Mesodermal cell (in vitro differentiated cells): ENCODE measurements around the gene SND1.

Experiments used
- H3K27ac ChIP-seq: 2 replicates; pipeline ENCODE4 v1.7.0; 2013; ENCODE audit warnings: mild to moderate bottlenecking, low read depth, low read length, moderate library complexity; ENCODE audit not compliant: severe bottlenecking
- H3K36me3 ChIP-seq: 2 replicates; pipeline ENCODE4 v1.7.1; 2013; ENCODE audit warnings: mild to moderate bottlenecking, low read length, moderate library complexity; ENCODE audit not compliant: control insufficient read depth, insufficient read depth
- H3K4me1 ChIP-seq: one replicate; pipeline ENCODE4 v1.7.1; 2013; ENCODE audit warnings: mild to moderate bottlenecking, low read length; ENCODE audit not compliant: insufficient read depth, control insufficient read depth, poor library complexity, severe bottlenecking
- H3K4me3 ChIP-seq: 2 replicates; pipeline ENCODE4 v1.7.0; 2013; ENCODE audit warnings: low read length, control low read depth, mild to moderate bottlenecking; ENCODE audit not compliant: insufficient read depth, poor library complexity, severe bottlenecking; ENCODE audit errors: extremely low read depth
- H3K9me3 ChIP-seq: 2 replicates; pipeline ENCODE4 v1.7.1; 2013; ENCODE audit warnings: mild to moderate bottlenecking, low read length, moderate library complexity; ENCODE audit not compliant: control insufficient read depth
- WGBS, 2 experiments: methylation state at CpG; one replicate each; pipeline ENCODE4 v1.1.5; 2013; ENCODE audit warnings: missing lambda C conversion rate in 2 of 2; ENCODE audit not compliant: insufficient coverage in 2 of 2; 5-methylcytosine and 5-hydroxymethylcytosine counted together

SND1 gene

DNA sequence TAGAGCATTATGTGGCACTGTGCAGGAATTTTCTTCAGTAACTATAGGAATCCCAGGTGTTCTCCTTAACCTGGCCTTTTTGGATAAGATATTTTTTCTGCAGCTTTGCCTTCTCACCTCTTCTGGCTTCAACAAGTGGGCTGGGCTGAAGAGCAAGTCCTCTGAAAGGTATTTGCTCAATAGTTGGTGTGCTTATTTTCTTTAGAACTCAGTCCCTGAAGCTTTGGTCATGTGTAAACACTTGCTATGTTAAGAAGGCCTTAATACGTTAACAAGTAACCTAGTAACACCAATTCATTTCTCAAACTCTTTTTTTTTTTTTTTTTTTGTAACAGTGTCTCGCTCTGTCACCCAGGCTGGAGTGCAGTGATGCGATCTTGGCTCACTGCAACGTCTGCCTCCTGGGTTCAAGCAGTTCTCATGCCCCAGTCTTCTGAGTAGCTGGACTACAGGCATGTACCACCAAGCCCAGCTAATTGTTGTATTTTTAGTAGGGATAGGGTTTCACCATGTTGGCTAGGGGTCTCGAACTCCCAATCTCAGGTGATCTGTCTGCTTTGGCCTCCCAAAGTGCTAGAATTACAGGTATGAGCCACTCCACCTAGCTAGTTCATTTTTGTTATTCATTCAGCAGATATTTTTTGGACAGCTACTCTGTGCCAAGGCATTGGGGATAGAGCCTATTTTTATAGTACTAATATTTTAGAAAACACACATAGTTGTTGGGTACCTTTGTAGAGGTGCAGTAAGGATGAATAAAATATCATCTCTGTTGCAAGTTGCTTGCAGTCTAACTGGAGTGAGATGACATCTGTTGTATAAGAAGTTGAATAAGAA lies 164.6 kb downstream of the SND1 start:
- WGBS, 2 experiments = 62 to 83% methylated on average over 1 to 2 of the region's 5 CpGs
- Histone ChIP-seq H3K36me3 (peaks cover 12% of the 10 kb centered on the region), H3K9me3 (no peaks in the 10 kb centered on the region), H3K4me1 (peaks cover 31% of the 10 kb centered on the region), H3K4me3 (no peak overlapping the region), H3K27ac (no peak overlapping the region)

GRCh38 chr7:127817466-127817865 lies 165.5 kb downstream of the SND1 start:
- no peaks in the 10 kb centered on the region for H3K9me3 ChIP-seq
- H3K27ac ChIP-seq = no peak overlapping the region
- WGBS, 2 experiments = 100% methylated on average over 1 of the region's 3 CpGs
- H3K4me1 ChIP-seq = peaks cover 31% of the 10 kb centered on the region
- no peak overlapping the region for H3K4me3 ChIP-seq
- H3K36me3 ChIP-seq = peaks cover 6% of the 10 kb centered on the region

DNA sequence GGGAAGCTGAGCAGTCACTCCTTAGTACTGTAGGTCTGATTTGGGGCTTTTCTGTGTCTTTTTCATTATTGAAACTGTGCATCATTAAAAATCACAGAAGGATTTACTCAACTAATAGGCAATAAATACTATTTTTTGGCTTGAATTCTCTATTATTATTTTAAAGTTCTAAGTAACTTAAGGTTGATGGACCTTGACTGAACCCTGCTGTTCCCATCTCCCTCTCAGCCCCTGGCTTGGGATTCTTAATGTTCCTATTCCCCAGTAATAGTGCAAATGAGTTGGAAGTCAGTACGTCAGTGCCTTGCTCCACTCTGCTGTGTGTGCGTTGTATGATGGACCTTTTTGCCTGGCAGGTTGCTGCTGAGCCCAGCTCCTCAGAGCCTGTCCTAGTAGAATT lies 166.3 kb downstream of the SND1 start:
- H3K36me3 ChIP-seq = peaks cover 6% of the 10 kb centered on the region
- H3K9me3 ChIP-seq = no peaks in the 10 kb centered on the region
- WGBS, 2 experiments = 90% methylated on average over 2 of the region's 2 CpGs; no CpG with 5 or more reads in 1 of the 2 experiments
- no peak overlapping the region for H3K27ac ChIP-seq
- no peak overlapping the region for H3K4me3 ChIP-seq
- peaks cover 38% of the 10 kb centered on the region for H3K4me1 ChIP-seq

DNA sequence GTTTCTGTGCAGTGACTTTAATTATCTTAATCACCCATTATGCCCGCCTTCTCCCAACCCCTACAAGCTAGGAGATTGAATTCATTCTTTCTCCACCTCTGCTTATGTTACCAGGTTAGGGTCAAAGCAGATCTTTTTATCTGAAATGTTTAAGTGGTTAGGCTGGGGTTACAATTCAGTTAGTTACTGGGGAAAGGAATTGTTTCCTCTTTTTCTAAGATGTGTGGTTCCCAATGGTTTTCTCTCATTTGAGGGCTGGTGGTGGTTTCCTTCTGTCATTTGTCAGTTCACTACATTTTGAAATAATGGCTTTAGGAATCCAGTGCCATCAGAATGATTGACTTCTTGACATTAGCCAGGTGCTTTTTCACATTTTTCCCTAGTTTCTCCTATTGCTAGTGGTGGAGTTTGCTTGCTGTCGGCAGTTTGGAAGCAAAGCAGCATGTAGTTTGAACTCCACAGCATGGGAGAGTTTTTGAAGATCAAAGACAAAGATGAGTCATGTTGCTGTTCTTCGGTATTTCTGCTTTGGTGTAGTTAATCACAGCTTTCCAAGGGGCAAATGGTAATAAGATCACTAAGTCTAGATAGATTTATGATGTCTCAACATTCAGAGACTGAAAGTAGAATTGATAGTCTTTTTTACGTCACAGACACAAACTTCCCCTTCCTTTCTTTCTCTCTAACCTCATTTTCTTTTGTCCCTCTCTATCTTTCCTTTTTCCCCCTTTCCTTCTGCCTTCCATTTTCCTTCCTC lies 168.2 kb downstream of the SND1 start:
- WGBS, 2 experiments = 40 to 46% methylated on average over 2 to 3 of the region's 4 CpGs
- H3K4me3 ChIP-seq = no peak overlapping the region
- H3K36me3 ChIP-seq = peaks cover 6% of the 10 kb centered on the region
- peak overlapping the region; percentile 83 for H3K27ac ChIP-seq
- peaks cover 39% of the 10 kb centered on the region for H3K4me1 ChIP-seq
- no peaks in the 10 kb centered on the region for H3K9me3 ChIP-seq

DNA sequence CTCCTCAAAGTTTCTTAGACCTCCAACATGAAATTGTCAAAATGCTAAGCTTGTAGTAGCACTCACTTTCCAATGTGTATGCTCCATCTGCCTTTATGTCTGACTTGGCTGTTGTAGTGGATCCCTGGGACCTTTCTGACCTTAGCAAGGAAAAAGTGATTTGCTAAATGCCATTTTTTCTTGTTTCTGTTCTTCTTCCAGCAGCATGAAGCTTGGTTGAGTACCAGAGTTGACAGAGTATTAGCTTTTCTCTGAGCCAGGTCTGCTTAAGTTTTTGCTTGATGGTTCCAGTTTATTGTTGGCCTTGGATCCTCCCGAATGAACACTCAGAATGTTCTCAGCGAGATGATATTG lies 168.7 kb downstream of the SND1 start:
- peak overlapping the region; percentile 83 for H3K27ac ChIP-seq
- H3K4me3 ChIP-seq = no peak overlapping the region
- WGBS, 2 experiments = 100% methylated on average over 2 of the region's 2 CpGs; no CpG with 5 or more reads in 1 of the 2 experiments
- H3K9me3 ChIP-seq = no peaks in the 10 kb centered on the region
- H3K4me1 ChIP-seq = peaks cover 39% of the 10 kb centered on the region
- H3K36me3 ChIP-seq = peaks cover 6% of the 10 kb centered on the region

DNA sequence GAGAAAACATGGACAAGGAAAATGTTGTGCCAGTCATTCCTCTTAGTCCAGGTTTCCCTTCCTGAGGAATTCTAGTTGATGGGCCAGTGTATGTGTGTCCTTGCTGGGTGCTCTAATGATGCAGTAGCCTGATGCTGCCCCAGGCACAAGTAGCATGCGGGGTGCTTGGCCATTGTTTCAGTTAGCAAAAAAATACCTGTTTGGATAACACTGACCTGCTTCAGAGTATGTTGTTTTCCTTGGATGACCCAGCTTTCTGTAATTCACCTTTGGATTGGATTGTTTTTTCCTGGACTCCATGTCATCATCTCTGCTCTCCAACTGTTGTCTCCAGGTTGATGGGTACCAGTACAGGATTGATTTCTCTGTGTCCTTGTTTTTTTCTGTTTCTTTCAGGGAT lies 169.2 kb downstream of the SND1 start:
- Histone ChIP-seq H3K4me1 (peaks cover 39% of the 10 kb centered on the region), H3K36me3 (peaks cover 3% of the 10 kb centered on the region)

GRCh38 chr7:127822822-127823508 lies 171.0 kb downstream of the SND1 start:
- H3K27ac ChIP-seq = no peak overlapping the region
- 100% methylated on average over 1 to 3 of the region's 5 CpGs for WGBS, 2 experiments

More for the DNA sequence above, 169.2 kb downstream of the SND1 start:
- Histone ChIP-seq H3K4me3 (no peak overlapping the region), H3K9me3 (no peaks in the 10 kb centered on the region), H3K27ac (peak overlapping the region; percentile 83)
- 92 to 100% methylated on average over 1 of the region's 1 CpG for WGBS, 2 experiments

GRCh38 chr7:127824682-127825081 lies 172.7 kb downstream of the SND1 start:
- H3K4me3 ChIP-seq = no peak overlapping the region
- no peaks in the 10 kb centered on the region for H3K36me3 ChIP-seq
- 100% methylated on average over 1 of the region's 1 CpG; no CpG with 5 or more reads in 1 of the 2 experiments for WGBS, 2 experiments
- peaks cover 23% of the 10 kb centered on the region for H3K4me1 ChIP-seq
- H3K27ac ChIP-seq = no peak overlapping the region
- no peaks in the 10 kb centered on the region for H3K9me3 ChIP-seq

More at GRCh38 chr7:127822822-127823508, 171.0 kb downstream of the SND1 start:
- peaks cover 39% of the 10 kb centered on the region for H3K4me1 ChIP-seq
- H3K36me3 ChIP-seq = no peaks in the 10 kb centered on the region
- no peak overlapping the region for H3K4me3 ChIP-seq
- no peaks in the 10 kb centered on the region for H3K9me3 ChIP-seq

- no peak overlapping the region for H3K4me3 ChIP-seq
- H3K27ac ChIP-seq = no peak overlapping the region
- no peaks in the 10 kb centered on the region for H3K9me3 ChIP-seq
- 80 to 83% methylated on average over 3 to 4 of the region's 4 CpGs for whole genome bisulfite sequencing, 2 experiments
- no peaks in the 10 kb centered on the region for H3K4me1 ChIP-seq
- H3K36me3 ChIP-seq = no peaks in the 10 kb centered on the region
These were observed 177.0 kb downstream of the SND1 start for GRCh38 chr7:127828843-127829500.
